ENCODE results near the gene HMCN2.

GRCh38 chr9:130349398-130349797 lies 83.8 kb downstream of the HMCN2 start:
- TF ChIP-seq EZH2 (IDR thresholded peaks at IDR 0.05; ENCODE audit: insufficient read depth, poor library complexity, severe bottlenecking): no peak
- no peak for TF ChIP-seq EZH2phosphoT487 (IDR thresholded peaks at IDR 0.05; ENCODE audit: insufficient read depth, low read depth)

All from GM23248 (cell line).